Mammary epithelial cell (primary cell): ENCODE measurements around the gene TSFM.

Experiments
- EZH2 ChIP-seq: IDR thresholded peaks from 2 replicates; pipeline ENCODE4 v1.6.1; 2012; ENCODE audit warnings: low read length, inconsistent platforms, borderline replicate concordance
- TF ChIP-seq, protein P1 (sequence below), 2 donors: IDR thresholded peaks in 1 of 2; conservative IDR thresholded peaks in 1 of 2; 2 replicates each; pipeline ENCODE4 v1.5.1; 2011 to 2012; ENCODE audit warnings: inconsistent platforms in 2 of 2, low read length in 2 of 2, mild to moderate bottlenecking in 2 of 2, control low read depth in 1 of 2, low read depth in 1 of 2; ENCODE audit not compliant: insufficient read depth in 1 of 2; ENCODE audit errors: extremely low read depth in 1 of 2

DNA sequence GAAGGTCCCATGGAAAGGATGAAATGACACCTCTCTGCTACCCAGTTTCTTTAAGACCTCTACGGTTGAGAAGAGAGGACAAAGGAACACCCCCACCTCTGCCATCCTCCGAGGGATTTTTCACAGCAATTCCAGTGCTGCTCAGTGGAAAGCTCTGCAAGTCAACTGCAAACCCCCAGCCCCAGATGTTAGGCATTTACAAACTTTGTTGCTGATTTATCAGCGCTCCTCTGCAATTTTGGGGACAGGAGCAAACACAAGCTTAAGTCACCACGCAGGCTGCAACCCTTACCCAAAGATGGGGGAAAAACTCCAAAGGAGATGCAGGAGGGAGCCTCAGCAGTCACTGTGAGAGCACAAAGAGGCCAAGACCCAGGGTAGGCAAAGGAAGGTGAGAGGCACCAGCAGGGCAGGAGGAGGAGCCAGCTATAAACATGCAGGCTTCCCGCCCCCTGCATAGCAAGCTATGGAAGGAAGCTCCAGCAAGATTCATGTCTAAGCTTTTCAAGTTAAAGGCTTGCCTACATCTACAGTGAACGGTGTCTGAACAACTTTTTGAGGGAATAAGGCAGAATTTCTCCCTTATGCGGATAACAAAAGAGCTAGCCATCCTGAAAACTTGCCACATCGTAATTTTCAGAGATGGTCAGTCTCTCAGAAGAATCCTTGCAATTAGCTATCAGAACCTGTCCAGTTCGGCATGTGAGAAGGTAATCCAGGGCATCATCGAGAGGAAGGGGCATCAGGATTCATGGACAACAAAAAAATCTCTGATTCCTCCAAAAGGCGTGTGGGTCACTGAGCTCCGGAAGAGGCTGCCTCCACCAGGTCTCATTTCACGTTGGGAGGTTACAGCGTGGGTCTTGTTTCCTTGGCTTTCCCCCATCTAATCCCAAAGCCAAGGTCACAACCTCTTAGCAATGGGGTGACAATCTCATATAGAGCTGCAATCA, 60.0 kb downstream of the TSFM start:
- TF ChIP-seq, protein P1, sequence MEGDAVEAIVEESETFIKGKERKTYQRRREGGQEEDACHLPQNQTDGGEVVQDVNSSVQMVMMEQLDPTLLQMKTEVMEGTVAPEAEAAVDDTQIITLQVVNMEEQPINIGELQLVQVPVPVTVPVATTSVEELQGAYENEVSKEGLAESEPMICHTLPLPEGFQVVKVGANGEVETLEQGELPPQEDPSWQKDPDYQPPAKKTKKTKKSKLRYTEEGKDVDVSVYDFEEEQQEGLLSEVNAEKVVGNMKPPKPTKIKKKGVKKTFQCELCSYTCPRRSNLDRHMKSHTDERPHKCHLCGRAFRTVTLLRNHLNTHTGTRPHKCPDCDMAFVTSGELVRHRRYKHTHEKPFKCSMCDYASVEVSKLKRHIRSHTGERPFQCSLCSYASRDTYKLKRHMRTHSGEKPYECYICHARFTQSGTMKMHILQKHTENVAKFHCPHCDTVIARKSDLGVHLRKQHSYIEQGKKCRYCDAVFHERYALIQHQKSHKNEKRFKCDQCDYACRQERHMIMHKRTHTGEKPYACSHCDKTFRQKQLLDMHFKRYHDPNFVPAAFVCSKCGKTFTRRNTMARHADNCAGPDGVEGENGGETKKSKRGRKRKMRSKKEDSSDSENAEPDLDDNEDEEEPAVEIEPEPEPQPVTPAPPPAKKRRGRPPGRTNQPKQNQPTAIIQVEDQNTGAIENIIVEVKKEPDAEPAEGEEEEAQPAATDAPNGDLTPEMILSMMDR (conservative IDR thresholded peaks at IDR 0.05 in 1 of 2, IDR thresholded peaks at IDR 0.05 in 1 of 2; ENCODE audit: extremely low read depth in 1 of 2, insufficient read depth in 1 of 2, low read depth in 1 of 2, low read length in 2 of 2) = no peak
- no peak for TF ChIP-seq EZH2
